H9 (cell line): ENCODE data around the gene MFSD1. TPM values are rescaled to one million over a fixed set of nuclear protein-coding genes. Genes with fewer than 3 reads are reported as not detected.

Source experiments
- DNase-seq: peaks from one replicate; pipeline ENCODE4 v3.0.0-alpha.2; 2017
- H2AFZ ChIP-seq: one replicate; pipeline ENCODE4 v1.6.1; 2013; ENCODE audit warnings: mild to moderate bottlenecking, low read length, control low read depth, moderate library complexity
- H2AK5ac ChIP-seq: 2 replicates; pipeline ENCODE4 v1.6.1; 2013; ENCODE audit warnings: low read length, control low read depth, mixed read lengths; ENCODE audit not compliant: insufficient read length
- H2BK120ac ChIP-seq: one replicate; pipeline ENCODE4 v1.6.1; 2013; ENCODE audit warnings: low read depth, mild to moderate bottlenecking, low read length, control low read depth, inconsistent platforms; ENCODE audit not compliant: poor library complexity, severe bottlenecking
- H2BK12ac ChIP-seq: 2 replicates; pipeline ENCODE4 v1.6.1; 2013; ENCODE audit warnings: low read length, control low read depth, mixed read lengths, low read depth; ENCODE audit not compliant: insufficient read length
- H2BK15ac ChIP-seq: 2 replicates; pipeline ENCODE4 v1.6.1; 2013; ENCODE audit warnings: low read depth, low read length, control low read depth
- H2BK20ac ChIP-seq: one replicate; pipeline ENCODE4 v1.6.1; 2013; ENCODE audit warnings: low read depth, mild to moderate bottlenecking, low read length, control low read depth, inconsistent platforms; ENCODE audit not compliant: poor library complexity, severe bottlenecking
- H2BK5ac ChIP-seq: 2 replicates; pipeline ENCODE4 v1.6.1; 2013; ENCODE audit warnings: low read length, control low read depth, mixed read lengths; ENCODE audit not compliant: insufficient read length
- H3K14ac ChIP-seq: 2 replicates; pipeline ENCODE4 v1.6.1; 2013; ENCODE audit warnings: low read length, control low read depth; ENCODE audit not compliant: insufficient read depth
- H3K18ac ChIP-seq: 2 replicates; pipeline ENCODE4 v1.6.1; 2013; ENCODE audit warnings: low read depth, mild to moderate bottlenecking, mixed read lengths, low read length, control low read depth; ENCODE audit not compliant: insufficient read length
- H3K23ac ChIP-seq: 2 replicates; pipeline ENCODE4 v1.6.1; 2013; ENCODE audit warnings: low read length, control low read depth, mixed read lengths, low read depth; ENCODE audit not compliant: insufficient read length
- H3K23me2 ChIP-seq: 2 replicates; pipeline ENCODE4 v1.6.1; 2013; ENCODE audit warnings: low read depth, mild to moderate bottlenecking, mixed read lengths, low read length, control low read depth; ENCODE audit not compliant: insufficient read length, poor library complexity, severe bottlenecking
- H3K27ac ChIP-seq: 2 replicates; pipeline ENCODE4 v1.5.1; 2013; ENCODE audit warnings: low read length, control low read depth, mixed read lengths, low read depth; ENCODE audit not compliant: insufficient read length
- H3K27me3 ChIP-seq: 2 replicates; pipeline ENCODE4 v1.6.1; 2013; ENCODE audit warnings: low read length, control low read depth, inconsistent platforms; ENCODE audit not compliant: insufficient read depth
- H3K4ac ChIP-seq: 2 replicates; pipeline ENCODE4 v1.6.1; 2013; ENCODE audit warnings: low read depth, mild to moderate bottlenecking, control low read depth, inconsistent platforms, low read length, moderate library complexity
- H3K4me1 ChIP-seq: 2 replicates; pipeline ENCODE4 v1.6.1; 2013; ENCODE audit warnings: low read length, control low read depth, inconsistent platforms; ENCODE audit not compliant: insufficient read depth
- H3K4me2 ChIP-seq: 2 replicates; pipeline ENCODE4 v1.6.1; 2013; ENCODE audit warnings: low read length, control low read depth, mixed read lengths; ENCODE audit not compliant: insufficient read length, insufficient read depth
- H3K56ac ChIP-seq: 2 replicates; pipeline ENCODE4 v1.6.1; 2013; ENCODE audit warnings: low read depth, mild to moderate bottlenecking, mixed read lengths, low read length, control low read depth; ENCODE audit not compliant: insufficient read length
- H3K79me1 ChIP-seq: 2 replicates; pipeline ENCODE4 v1.6.1; 2013; ENCODE audit warnings: low read depth, mild to moderate bottlenecking, moderate library complexity, low read length, control low read depth, inconsistent platforms; ENCODE audit not compliant: insufficient read depth, poor library complexity, severe bottlenecking
- H3K79me2 ChIP-seq: 2 replicates; pipeline ENCODE4 v1.6.1; 2013; ENCODE audit warnings: low read length, control low read depth, inconsistent platforms; ENCODE audit not compliant: insufficient read depth
- H3K9ac ChIP-seq: 2 replicates; pipeline ENCODE4 v1.6.1; 2013; ENCODE audit warnings: low read length, control low read depth, mixed read lengths; ENCODE audit not compliant: insufficient read length; ENCODE audit errors: extremely low read depth
- H3K9me3 ChIP-seq: one replicate; pipeline ENCODE4 v1.6.1; 2013; ENCODE audit warnings: low read depth, low read length, inconsistent platforms; ENCODE audit not compliant: control insufficient read depth
- H3T11ph ChIP-seq: one replicate; pipeline ENCODE4 v1.6.1; 2013; ENCODE audit warnings: mild to moderate bottlenecking, low read length, control low read depth, inconsistent platforms
- H4K20me1 ChIP-seq: one replicate; pipeline ENCODE4 v1.6.1; 2013; ENCODE audit not compliant: control insufficient read depth, insufficient read length, insufficient read depth
- H4K5ac ChIP-seq: 2 replicates; pipeline ENCODE4 v1.6.1; 2013; ENCODE audit warnings: low read depth, mild to moderate bottlenecking, mixed read lengths, low read length, control low read depth; ENCODE audit not compliant: insufficient read length
- H4K8ac ChIP-seq: replicated peaks from 2 replicates; pipeline ENCODE4 v1.6.1; 2013; ENCODE audit warnings: low read length, control low read depth, mixed read lengths, low read depth; ENCODE audit not compliant: insufficient read length
- H4K91ac ChIP-seq: 2 replicates; pipeline ENCODE4 v1.6.1; 2013; ENCODE audit warnings: low read depth, mild to moderate bottlenecking, moderate library complexity, mixed read lengths, low read length, control low read depth; ENCODE audit not compliant: insufficient read length
- H3K27ac Mint-ChIP-seq, 3 experiments: 2 replicates in 2 of 3; 3 replicates in 1 of 3; pipeline ENCODE4 v1.8.0; 2020 to 2021; ENCODE audit warnings: mixed read lengths in 3 of 3, mild to moderate bottlenecking in 1 of 3, moderate library complexity in 1 of 3
- H3K27me3 Mint-ChIP-seq: 2 replicates; pipeline ENCODE4 v1.8.0; 2021; ENCODE audit warnings: low read depth, mild to moderate bottlenecking, moderate library complexity, mixed read lengths
- H3K36me3 Mint-ChIP-seq, 3 experiments: 2 replicates in 2 of 3; 3 replicates in 1 of 3; pipeline ENCODE4 v1.8.0; 2020 to 2021; ENCODE audit warnings: low read depth in 3 of 3, mixed read lengths in 3 of 3; ENCODE audit not compliant: insufficient read depth in 1 of 3
- H3K4me1 Mint-ChIP-seq, 2 experiments: 2 replicates each; pipeline ENCODE4 v1.8.0; 2020; ENCODE audit warnings: mixed read lengths in 2 of 2
- H3K4me3 Mint-ChIP-seq, 2 experiments: 2 replicates in 1 of 2; 3 replicates in 1 of 2; pipeline ENCODE4 v1.8.0; 2020 to 2021; ENCODE audit warnings: mild to moderate bottlenecking in 2 of 2, mixed read lengths in 2 of 2, moderate library complexity in 1 of 2
- H3K9me3 Mint-ChIP-seq, 2 experiments: 2 replicates in 1 of 2; 3 replicates in 1 of 2; pipeline ENCODE4 v1.8.0; 2020; ENCODE audit warnings: mild to moderate bottlenecking in 2 of 2, mixed read lengths in 2 of 2, moderate library complexity in 1 of 2
- WGBS: extraction: QIAGEN DNeasy Blood & Tissue Kit; methylation state at CpG from one replicate; pipeline ENCODE4 v1.1.7; 2013; ENCODE audit warnings: missing lambda C conversion rate, low lambda C conversion rate, mixed read lengths; ENCODE audit not compliant: insufficient read length; ENCODE audit errors: extremely low coverage; 5-methylcytosine and 5-hydroxymethylcytosine counted together
- total RNA-seq: library from RNA; stranded (reverse); gene quantifications from 2 replicates; pipeline ENCODE4 v1.2.1, GENCODE V29; 2021
- TF ChIP-seq, protein P1 (sequence below): fragments of 200-600 bp; sonication (generic); conservative IDR thresholded peaks from 3 replicates; pipeline ENCODE4 v1.8.0; 2021; ENCODE audit warnings: antibody characterized with exemption, mild to moderate bottlenecking

Gene MFSD1
- total RNA-seq, 1 experiment from 2014 or later, result 9.5 TPM

DNA sequence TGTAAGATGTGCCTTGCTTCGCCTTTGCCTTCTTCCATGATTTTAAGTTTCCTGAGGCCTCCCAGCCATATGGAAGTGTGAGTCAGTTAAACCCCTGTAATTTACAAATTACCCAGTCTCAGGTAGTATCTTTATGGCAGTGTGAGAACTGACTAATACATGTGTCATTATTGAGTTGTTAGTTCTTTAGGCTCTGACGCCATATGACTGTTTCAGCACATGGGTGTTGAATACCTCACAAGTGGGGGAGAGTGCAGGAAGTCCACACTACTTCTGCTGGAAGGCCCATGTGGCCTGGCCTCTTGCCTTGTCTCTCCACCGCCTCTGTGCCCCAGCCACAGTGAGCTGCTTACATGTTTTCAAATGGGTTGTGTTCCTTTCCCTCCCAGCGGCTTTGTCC, 28.5 kb downstream of the MFSD1 start:
- Histone ChIP-seq H3K4ac (no peak overlapping the region), H3K56ac (no peak overlapping the region), H3K23me2 (no peaks in the 10 kb centered on the region), H3K9ac (no peak overlapping the region), H3K14ac (no peak overlapping the region), H2BK15ac (no peak overlapping the region), H4K5ac (no peak overlapping the region), H2AFZ (no peak overlapping the region), H2BK20ac (no peak overlapping the region), H3T11ph (no peak overlapping the region), H2AK5ac (no peak overlapping the region), H4K8ac (no peak overlapping the region), H3K27ac (no peak overlapping the region), H3K4me1 (no peaks in the 10 kb centered on the region), H2BK120ac (no peak overlapping the region), H3K79me1 (no peaks in the 10 kb centered on the region), H3K79me2 (no peaks in the 10 kb centered on the region), H3K9me3 (no peaks in the 10 kb centered on the region), H3K18ac (no peak overlapping the region), H3K27me3 (no peaks in the 10 kb centered on the region), H3K23ac (no peak overlapping the region), H4K91ac (no peak overlapping the region), H2BK12ac (no peak overlapping the region), H2BK5ac (no peak overlapping the region), H4K20me1 (no peaks in the 10 kb centered on the region), H3K4me2 (no peak overlapping the region)
- peak overlapping the region in 1 of 3 experiments; percentile 82; a peak in 1 of 7 replicates for H3K27ac Mint-ChIP-seq
- no CpG with 5 or more reads among the region's 4 CpGs for WGBS
- no peak for DNase-seq
- no peaks in the 10 kb centered on the region; the same call in 1 of the 2 replicates for H3K27me3 Mint-ChIP-seq
- H3K9me3 Mint-ChIP-seq, result no peaks in the 10 kb centered on the region
- peaks cover 4 to 7% of the 10 kb centered on the region in 2 experiments; a peak in 3 of 4 replicates for H3K4me1 Mint-ChIP-seq
- TF ChIP-seq, protein P1, sequence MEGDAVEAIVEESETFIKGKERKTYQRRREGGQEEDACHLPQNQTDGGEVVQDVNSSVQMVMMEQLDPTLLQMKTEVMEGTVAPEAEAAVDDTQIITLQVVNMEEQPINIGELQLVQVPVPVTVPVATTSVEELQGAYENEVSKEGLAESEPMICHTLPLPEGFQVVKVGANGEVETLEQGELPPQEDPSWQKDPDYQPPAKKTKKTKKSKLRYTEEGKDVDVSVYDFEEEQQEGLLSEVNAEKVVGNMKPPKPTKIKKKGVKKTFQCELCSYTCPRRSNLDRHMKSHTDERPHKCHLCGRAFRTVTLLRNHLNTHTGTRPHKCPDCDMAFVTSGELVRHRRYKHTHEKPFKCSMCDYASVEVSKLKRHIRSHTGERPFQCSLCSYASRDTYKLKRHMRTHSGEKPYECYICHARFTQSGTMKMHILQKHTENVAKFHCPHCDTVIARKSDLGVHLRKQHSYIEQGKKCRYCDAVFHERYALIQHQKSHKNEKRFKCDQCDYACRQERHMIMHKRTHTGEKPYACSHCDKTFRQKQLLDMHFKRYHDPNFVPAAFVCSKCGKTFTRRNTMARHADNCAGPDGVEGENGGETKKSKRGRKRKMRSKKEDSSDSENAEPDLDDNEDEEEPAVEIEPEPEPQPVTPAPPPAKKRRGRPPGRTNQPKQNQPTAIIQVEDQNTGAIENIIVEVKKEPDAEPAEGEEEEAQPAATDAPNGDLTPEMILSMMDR, result no peak
- peaks cover 0 to 4% (median 0%) of the 10 kb centered on the region in 3 experiments; a peak in 3 of 7 replicates for H3K36me3 Mint-ChIP-seq
- H3K4me3 Mint-ChIP-seq, result no peak overlapping the region
